Liver (tissue), 9 donors: Measurements from ENCODE around the gene FANCE. TPM values are rescaled to one million over a fixed set of nuclear protein-coding genes. Genes with fewer than 3 reads are reported as not detected.

Experiments used
- DNase-seq: peaks from one replicate; pipeline ENCODE4 v3.0.0-alpha.2; 2017; ENCODE audit warnings: low spot score
- H3K27ac ChIP-seq, 2 donors: one replicate each; pipeline ENCODE4 v1.7.0; 2013; ENCODE audit warnings: inconsistent platforms in 2 of 2, low read length in 2 of 2, control low read depth in 1 of 2, low read depth in 1 of 2, mild to moderate bottlenecking in 1 of 2
- H3K27me3 ChIP-seq, 4 donors: one replicate each; pipeline versions ENCODE4 v1.6.1 to v1.7.0; 2013; ENCODE audit warnings: low read length in 3 of 4, inconsistent platforms in 1 of 4, mild to moderate bottlenecking in 1 of 4, moderate library complexity in 1 of 4; ENCODE audit not compliant: control insufficient read depth in 4 of 4, insufficient read depth in 4 of 4
- H3K36me3 ChIP-seq, 4 donors: one replicate each; pipeline versions ENCODE4 v1.6.1 to v1.7.0; 2013; ENCODE audit warnings: low read length in 3 of 4, mild to moderate bottlenecking in 3 of 4, low read depth in 1 of 4, moderate library complexity in 1 of 4; ENCODE audit not compliant: control insufficient read depth in 4 of 4, insufficient read depth in 3 of 4
- H3K4me1 ChIP-seq, 4 donors: one replicate each; pipeline versions ENCODE4 v1.6.1 to v1.7.0; 2013; ENCODE audit warnings: low read length in 3 of 4, mild to moderate bottlenecking in 3 of 4, moderate library complexity in 1 of 4; ENCODE audit not compliant: control insufficient read depth in 4 of 4, insufficient read depth in 4 of 4
- H3K4me3 ChIP-seq, 3 donors: one replicate each; pipeline versions ENCODE4 v1.6.1 to v1.7.0; 2013; ENCODE audit warnings: low read length in 3 of 3, control low read depth in 1 of 3, low read depth in 1 of 3, mild to moderate bottlenecking in 1 of 3
- H3K9ac ChIP-seq, 2 donors: one replicate each; pipeline ENCODE4 v1.7.0; 2013; ENCODE audit warnings: low read length in 2 of 2, mild to moderate bottlenecking in 2 of 2, moderate library complexity in 2 of 2, control low read depth in 1 of 2, low read depth in 1 of 2
- H3K9me3 ChIP-seq, 4 donors: one replicate each; pipeline versions ENCODE4 v1.6.1 to v1.7.0; 2013; ENCODE audit warnings: low read length in 3 of 4; ENCODE audit not compliant: control insufficient read depth in 4 of 4
- ATF3 ChIP-seq: IDR thresholded peaks from 2 replicates; pipeline ENCODE4 v1.6.1; 2016; ENCODE audit warnings: antibody characterized with exemption
- CTCF ChIP-seq: fragments of 150-350 bp; IDR thresholded peaks from 2 replicates; pipeline ENCODE4 v1.5.1; 2017; ENCODE audit warnings: improper control_type of control experiment, low read depth, low read length; ENCODE audit not compliant: missing input control
- EGR1 ChIP-seq, 2 donors: IDR thresholded peaks; 2 replicates each; pipeline ENCODE4 v1.6.1; 2016 to 2018; ENCODE audit warnings: antibody characterized with exemption in 2 of 2, low read depth in 2 of 2
- FOXA1 ChIP-seq: IDR thresholded peaks from 2 replicates; pipeline ENCODE4 v1.6.1; 2016; ENCODE audit warnings: antibody characterized with exemption
- FOXA2 ChIP-seq: IDR thresholded peaks from 2 replicates; pipeline ENCODE4 v1.6.1; 2016; ENCODE audit warnings: antibody characterized with exemption
- GABPA ChIP-seq, 2 donors: IDR thresholded peaks in 1 of 2; conservative IDR thresholded peaks in 1 of 2; 2 replicates each; pipeline ENCODE4 v1.6.1; 2016; ENCODE audit warnings: antibody characterized with exemption in 2 of 2, mild to moderate bottlenecking in 1 of 2, moderate library complexity in 1 of 2
- HNF4A ChIP-seq, 2 donors: conservative IDR thresholded peaks; 2 replicates each; pipeline ENCODE4 v1.6.1; 2016; ENCODE audit warnings: antibody characterized with exemption in 2 of 2, mild to moderate bottlenecking in 2 of 2
- HNF4G ChIP-seq: IDR thresholded peaks from 2 replicates; pipeline ENCODE4 v1.6.1; 2016; ENCODE audit warnings: antibody characterized with exemption
- JUND ChIP-seq, 2 donors: IDR thresholded peaks; 2 replicates each; pipeline ENCODE4 v1.6.1; 2016; ENCODE audit warnings: antibody characterized with exemption in 2 of 2
- MAX ChIP-seq: IDR thresholded peaks from 2 replicates; pipeline ENCODE4 v1.6.1; 2016; ENCODE audit warnings: antibody characterized with exemption
- NR2F2 ChIP-seq: IDR thresholded peaks from 2 replicates; pipeline ENCODE4 v1.6.1; 2016; ENCODE audit warnings: antibody characterized with exemption
- RAD21 ChIP-seq, 2 donors: IDR thresholded peaks; 2 replicates each; pipeline ENCODE4 v1.6.1; 2016; ENCODE audit warnings: antibody characterized with exemption in 2 of 2, mild to moderate bottlenecking in 2 of 2
- REST ChIP-seq: IDR thresholded peaks from 2 replicates; pipeline ENCODE4 v1.6.1; 2016; ENCODE audit warnings: antibody characterized with exemption, mild to moderate bottlenecking
- RXRA ChIP-seq, 2 donors: IDR thresholded peaks; 2 replicates each; pipeline ENCODE4 v1.6.1; 2017 to 2018; ENCODE audit warnings: antibody characterized with exemption in 2 of 2, mild to moderate bottlenecking in 1 of 2
- SP1 ChIP-seq: IDR thresholded peaks from 2 replicates; pipeline ENCODE4 v1.6.1; 2018; ENCODE audit warnings: antibody characterized with exemption, mild to moderate bottlenecking
- TAF1 ChIP-seq: conservative IDR thresholded peaks from 2 replicates; pipeline ENCODE4 v1.6.1; 2016; ENCODE audit warnings: antibody characterized with exemption, mild to moderate bottlenecking
- YY1 ChIP-seq: IDR thresholded peaks from 2 replicates; pipeline ENCODE4 v1.6.1; 2016; ENCODE audit warnings: antibody characterized with exemption, mild to moderate bottlenecking
- ZBTB33 ChIP-seq: IDR thresholded peaks from 2 replicates; pipeline ENCODE4 v1.6.1; 2016; ENCODE audit warnings: antibody characterized with exemption
- WGBS: extraction: QIAGEN DNeasy Blood & Tissue Kit; methylation state at CpG from one replicate; pipeline ENCODE4 v1.1.7; 2013; 5-methylcytosine and 5-hydroxymethylcytosine counted together
- polyA plus RNA-seq, 2 donors: library from polyadenylated mRNA; stranded (reverse) in 1 of 2; unstranded in 1 of 2; fragments of 200-250 nt in 1 of 2; fragments of >200 nt in 1 of 2; fragmentation: Nextera tagmentation in 1 of 2; extraction: Ambion mirVana in 1 of 2; gene quantifications; one replicate each; pipeline versions ENCODE4 v1.2.1 to v1.2.3, GENCODE V29; 2013 to 2015
- total RNA-seq, 2 donors: library from RNA; depleted of rRNA; stranded (reverse); fragments of >200 nt; gene quantifications; one replicate each; pipeline ENCODE4 v1.2.3, GENCODE V29; 2014
- donor health status: healthy.
- donor health status: healthy.
- donor health status: healthy.
- donor health status: healthy.
- donor health status: healthy.

FANCE gene
- total and polyA plus RNA-seq, 4 donors = 0.11 to 4.2 (median 0.79) TPM

GRCh38 chr6:35427435-35427834, 24.7 kb upstream of the FANCE start:
- Histone ChIP-seq H3K27me3 (no peaks in the 10 kb centered on the region), H3K9me3 (peaks cover 0 to 2% (median 0%) of the 10 kb centered on the region in 4 donors), H3K4me1 (peaks cover 5 to 21% (median 13%) of the 10 kb centered on the region in 4 donors), H3K9ac (no peak overlapping the region), H3K4me3 (no peak overlapping the region), H3K27ac (no peak overlapping the region), H3K36me3 (peaks cover 4 to 12% (median 8%) of the 10 kb centered on the region in 4 donors)
- WGBS = 96% methylated on average over 5 of the region's 5 CpGs
- TF ChIP-seq REST = no peak
- no peak for TF ChIP-seq MAX
- TF ChIP-seq RXRA (IDR thresholded peaks at IDR 0.05) = no peak
- TF ChIP-seq GABPA (IDR thresholded peaks at IDR 0.05 in 1 of 2, conservative IDR thresholded peaks at IDR 0.05 in 1 of 2) = no peak
- no peak for TF ChIP-seq TAF1
- TF ChIP-seq SP1 = no peak
- no peak for TF ChIP-seq JUND (IDR thresholded peaks at IDR 0.05)
- no peak for TF ChIP-seq HNF4G
- no peak for TF ChIP-seq ATF3
- TF ChIP-seq EGR1 (IDR thresholded peaks at IDR 0.05; ENCODE audit: low read depth in 2 of 2) = no peak
- no peak for TF ChIP-seq CTCF
- no peak for TF ChIP-seq HNF4A (conservative IDR thresholded peaks at IDR 0.05)
- no peak for TF ChIP-seq NR2F2
- no peak for TF ChIP-seq FOXA1
- TF ChIP-seq RAD21 (IDR thresholded peaks at IDR 0.05) = no peak
- TF ChIP-seq FOXA2 = no peak
- TF ChIP-seq ZBTB33 = no peak
- TF ChIP-seq YY1 = no peak
- no peak for DNase-seq
